Hepatocyte (in vitro differentiated cells): ENCODE data around the gene PFN3. TPM values are rescaled to one million over a fixed set of nuclear protein-coding genes. Genes with fewer than 3 reads are reported as not detected.

Experiments used
- DNase-seq: peaks from one replicate; pipeline ENCODE4 v3.0.0-alpha.2; 2016; ENCODE audit warnings: low spot score
- H2AFZ ChIP-seq: fragments of 200-600 bp; sonication (generic); 2 replicates; pipeline ENCODE4 v1.6.0; 2016; ENCODE audit warnings: antibody characterized with exemption, mild to moderate bottlenecking
- H3K27ac ChIP-seq: fragments of 200-600 bp; sonication (generic); 2 replicates; pipeline ENCODE4 v1.5.1; 2016; ENCODE audit warnings: mild to moderate bottlenecking
- H3K27me3 ChIP-seq: fragments of 200-600 bp; sonication (generic); 2 replicates; pipeline ENCODE4 v1.6.1; 2016
- H3K36me3 ChIP-seq: fragments of 200-600 bp; sonication (generic); replicated peaks from 2 replicates; pipeline ENCODE4 v1.5.1; 2016; ENCODE audit warnings: low read depth; ENCODE audit not compliant: insufficient read depth
- H3K4me1 ChIP-seq: fragments of 200-600 bp; sonication (generic); 2 replicates; pipeline ENCODE4 v1.5.1; 2016; ENCODE audit warnings: mild to moderate bottlenecking, moderate library complexity; ENCODE audit not compliant: insufficient read depth
- H3K4me2 ChIP-seq: fragments of 200-600 bp; sonication (generic); 2 replicates; pipeline ENCODE4 v1.6.0; 2016
- H3K4me3 ChIP-seq: fragments of 200-600 bp; sonication (generic); 2 replicates; pipeline ENCODE4 v1.5.1; 2016; ENCODE audit warnings: mild to moderate bottlenecking
- H3K79me2 ChIP-seq: fragments of 200-600 bp; sonication (generic); 2 replicates; pipeline ENCODE4 v1.6.0; 2017; ENCODE audit warnings: mild to moderate bottlenecking
- H3K9me2 ChIP-seq: fragments of 200-600 bp; sonication (generic); replicated peaks from 2 replicates; pipeline ENCODE4 v1.6.0; 2017; ENCODE audit warnings: mild to moderate bottlenecking; ENCODE audit not compliant: insufficient read depth
- H3K9me3 ChIP-seq: fragments of 200-600 bp; sonication (generic); 2 replicates; pipeline ENCODE4 v1.5.1; 2016; ENCODE audit warnings: low read depth, mild to moderate bottlenecking
- H4K20me1 ChIP-seq: fragments of 200-600 bp; sonication (generic); 2 replicates; pipeline ENCODE4 v1.6.0; 2016; ENCODE audit warnings: mild to moderate bottlenecking; ENCODE audit not compliant: insufficient read depth, poor library complexity, severe bottlenecking
- CTCF ChIP-seq: fragments of 200-600 bp; sonication (generic); IDR thresholded peaks from 2 replicates; pipeline ENCODE4 v1.5.1; 2016; ENCODE audit warnings: antibody characterized with exemption, mild to moderate bottlenecking; ENCODE audit not compliant: poor library complexity
- EZH2 ChIP-seq: fragments of 200-600 bp; sonication (generic); IDR thresholded peaks from 2 replicates; pipeline ENCODE4 v1.6.1; 2016; ENCODE audit warnings: antibody characterized with exemption, mild to moderate bottlenecking, borderline replicate concordance
- EZH2phosphoT487 ChIP-seq: fragments of 200-600 bp; sonication (generic); IDR thresholded peaks from one replicate; pipeline ENCODE4 v1.6.1; 2018; ENCODE audit warnings: antibody characterized with exemption, mild to moderate bottlenecking, low read depth, moderate library complexity; ENCODE audit not compliant: unreplicated experiment, severe bottlenecking
- WGBS: methylation state at CpG from one replicate; pipeline ENCODE4 v1.1.6; 2016; ENCODE audit warnings: low lambda C conversion rate; ENCODE audit errors: missing lambda C conversion rate; 5-methylcytosine and 5-hydroxymethylcytosine counted together
- polyA plus RNA-seq: library from polyadenylated mRNA; unstranded; fragments of >200 nt; fragmentation: Nextera tagmentation; extraction: Ambion mirVana; gene quantifications from 2 replicates; pipeline ENCODE4 v1.2.1, GENCODE V29; 2016
- total RNA-seq: library from RNA; depleted of rRNA; stranded (reverse); fragments of >200 nt; gene quantifications from 2 replicates; pipeline ENCODE4 v1.2.3, GENCODE V29; 2014

PFN3 gene
- total and polyA plus RNA-seq, 2 experiments from 2014 or later, result not detected

- no peaks in the 10 kb centered on the region for H3K9me2 ChIP-seq
- DNase-seq, result peak; percentile 94
- H3K4me1 ChIP-seq, result peaks cover 20% of the 10 kb centered on the region
- WGBS, result 8% methylated on average over 55 of the region's 55 CpGs
- H3K4me3 ChIP-seq, result peak within 1 kb of the TSS; percentile 40
- peak within 1 kb of the TSS; percentile 90 for H2AFZ ChIP-seq
- no peaks in the 10 kb centered on the region for H3K36me3 ChIP-seq
- H4K20me1 ChIP-seq, result peaks cover 12% of the 10 kb centered on the region
- H3K27ac ChIP-seq, result peak within 1 kb of the TSS; percentile 95
- H3K27me3 ChIP-seq, result no peaks in the 10 kb centered on the region
- H3K9me3 ChIP-seq, result no peaks in the 10 kb centered on the region
- TF ChIP-seq EZH2 (no peak), CTCF (no peak), EZH2phosphoT487 (no peak)
- peaks cover 46% of the 10 kb centered on the region for H3K79me2 ChIP-seq
- peak within 1 kb of the TSS; percentile 95 for H3K4me2 ChIP-seq
These were observed 48.8 kb downstream of the PFN3 start, which contains the start of gene LMAN2 for GRCh38 chr5:177351392-177352329. TSS of gene LMAN2 (minus strand) at chr5:177351668. CDS start at chr5:177351647, 21 bp downstream.

GRCh38 chr5:177350776-177351391 is 49.6 kb downstream of the PFN3 start:
- Histone ChIP-seq H2AFZ (peak overlapping the region; percentile 37), H3K4me1 (peaks cover 20% of the 10 kb centered on the region), H3K79me2 (peaks cover 54% of the 10 kb centered on the region)

More at GRCh38 chr5:177350776-177351391, 49.6 kb downstream of the PFN3 start:
- 19% methylated on average over 18 of the region's 19 CpGs for WGBS
- no peak for DNase-seq
- H3K9me3 ChIP-seq, result no peaks in the 10 kb centered on the region
- H3K27ac ChIP-seq, result peak overlapping the region; percentile 95
- H4K20me1 ChIP-seq, result peaks cover 14% of the 10 kb centered on the region
- H3K9me2 ChIP-seq, result no peaks in the 10 kb centered on the region
- peak overlapping the region; percentile 95 for H3K4me2 ChIP-seq
- no peaks in the 10 kb centered on the region for H3K27me3 ChIP-seq
- no peaks in the 10 kb centered on the region for H3K36me3 ChIP-seq
- TF ChIP-seq EZH2 (no peak), CTCF (no peak), EZH2phosphoT487 (no peak)
- H3K4me3 ChIP-seq, result peak overlapping the region; percentile 40

Other genes starting within 250 kb of the PFN3 start
- 25.7 and 30.3 TPM in 2 replicates for gene RAB24, start 96.9 kb downstream of the PFN3 start, total RNA-seq
- gene RAB24, start 96.9 kb downstream of the PFN3 start, polyA plus RNA-seq, result 64.6 and 76.6 TPM in 2 replicates
- gene PRELID1, start 96.9 kb downstream of the PFN3 start, total RNA-seq, result 228 and 245 TPM in 2 replicates
- 255 and 282 TPM in 2 replicates for gene PRELID1, start 96.9 kb downstream of the PFN3 start, polyA plus RNA-seq
- 14.0 and 22.3 TPM in 2 replicates for gene MXD3, start 88.8 kb downstream of the PFN3 start, total RNA-seq
- 11.9 and 16.5 TPM in 2 replicates for gene MXD3, start 88.8 kb downstream of the PFN3 start, polyA plus RNA-seq
- gene LMAN2, start 49.0 kb downstream of the PFN3 start, total RNA-seq, result 357 and 366 TPM in 2 replicates
- gene LMAN2, start 49.0 kb downstream of the PFN3 start, polyA plus RNA-seq, result 381 and 391 TPM in 2 replicates
- gene RGS14, start 42.7 kb downstream of the PFN3 start, total RNA-seq, result 26.1 and 36.5 TPM in 2 replicates
- 30.7 and 37.0 TPM in 2 replicates for gene RGS14, start 42.7 kb downstream of the PFN3 start, polyA plus RNA-seq
- gene SLC34A1, start 16.2 kb downstream of the PFN3 start, total RNA-seq, result 0.12 TPM in 1 of 2 replicates, not detected in the other
- gene SLC34A1, start 16.2 kb downstream of the PFN3 start, polyA plus RNA-seq, result 0.33 TPM in 1 of 2 replicates, not detected in the other
- 16.5 and 18.2 TPM in 2 replicates for gene F12, start 8.9 kb upstream of the PFN3 start, total RNA-seq
- 46.6 and 49.8 TPM in 2 replicates for gene F12, start 8.9 kb upstream of the PFN3 start, polyA plus RNA-seq
- gene GRK6, start 26.0 kb upstream of the PFN3 start, total RNA-seq, result 29.3 and 31.6 TPM in 2 replicates
- 27.3 and 31.1 TPM in 2 replicates for gene GRK6, start 26.0 kb upstream of the PFN3 start, polyA plus RNA-seq
- 4.8 TPM in 2 replicates for gene PRR7, start 46.2 kb upstream of the PFN3 start, total RNA-seq
- 11.7 and 14.3 TPM in 2 replicates for gene PRR7, start 46.2 kb upstream of the PFN3 start, polyA plus RNA-seq
- gene DBN1, start 73.0 kb upstream of the PFN3 start, total RNA-seq, result 83.7 and 107 TPM in 2 replicates
- 116 and 122 TPM in 2 replicates for gene DBN1, start 73.0 kb upstream of the PFN3 start, polyA plus RNA-seq
- 43.5 and 57.1 TPM in 2 replicates for gene PDLIM7, start 96.9 kb upstream of the PFN3 start, total RNA-seq
- gene PDLIM7, start 96.9 kb upstream of the PFN3 start, polyA plus RNA-seq, result 143 and 156 TPM in 2 replicates
- 3.3 and 3.5 TPM in 2 replicates for gene DOK3, start 109.2 kb upstream of the PFN3 start, total RNA-seq
- 2.6 and 3.1 TPM in 2 replicates for gene DOK3, start 109.2 kb upstream of the PFN3 start, polyA plus RNA-seq
- 45.0 and 65.9 TPM in 2 replicates for gene DDX41, start 116.3 kb upstream of the PFN3 start, total RNA-seq
- gene DDX41, start 116.3 kb upstream of the PFN3 start, polyA plus RNA-seq, result 42.8 and 50.7 TPM in 2 replicates
- gene FAM193B, start 153.9 kb upstream of the PFN3 start, total RNA-seq, result 31.4 and 67.6 TPM in 2 replicates
- gene FAM193B, start 153.9 kb upstream of the PFN3 start, polyA plus RNA-seq, result 76.1 and 136 TPM in 2 replicates
- gene TMED9, start 191.5 kb upstream of the PFN3 start, total RNA-seq, result 171 and 187 TPM in 2 replicates
- 512 and 519 TPM in 2 replicates for gene TMED9, start 191.5 kb upstream of the PFN3 start, polyA plus RNA-seq
- gene B4GALT7, start 199.5 kb upstream of the PFN3 start, total RNA-seq, result 28.5 and 29.2 TPM in 2 replicates
- gene B4GALT7, start 199.5 kb upstream of the PFN3 start, polyA plus RNA-seq, result 60.7 and 67.6 TPM in 2 replicates